HG03571 (cell line): ENCODE data around the gene BFSP2.

Experiments
- ATAC-seq: cut with Tn5 transposase; IDR thresholded peaks from one replicate; pipeline ENCODE4 v1.9.1; 2021; ENCODE audit not compliant: unreplicated experiment

The BFSP2 gene

GRCh38 chr3:133383175-133383574, 16.7 kb upstream of the BFSP2 start:
- no peak for ATAC-seq

GRCh38 chr3:133383741-133384140, 16.1 kb upstream of the BFSP2 start:
- no peak for ATAC-seq

GRCh38 chr3:133384331-133385027, 15.4 kb upstream of the BFSP2 start:
- ATAC-seq: no peak

- no peak for ATAC-seq
Observed at GRCh38 chr3:133386876-133387275, 13.0 kb upstream of the BFSP2 start.

- ATAC-seq: no peak
Observed at GRCh38 chr3:133387341-133387740, 12.5 kb upstream of the BFSP2 start.

GRCh38 chr3:133388696-133389395, 11.0 kb upstream of the BFSP2 start:
- ATAC-seq: no peak

- no peak for ATAC-seq
Observed at GRCh38 chr3:133390715-133391114, 9.1 kb upstream of the BFSP2 start.

GRCh38 chr3:133393204-133393603, 6.7 kb upstream of the BFSP2 start:
- ATAC-seq: no peak

- no peak for ATAC-seq
Observed at GRCh38 chr3:133393691-133394474, 6.0 kb upstream of the BFSP2 start.

- no peak for ATAC-seq
Observed at GRCh38 chr3:133394561-133395311, 5.1 kb upstream of the BFSP2 start.

- ATAC-seq: no peak
Observed at GRCh38 chr3:133396906-133397305, 3.0 kb upstream of the BFSP2 start.

GRCh38 chr3:133401374-133402135, 1.7 kb downstream of the BFSP2 start:
- ATAC-seq: no peak

GRCh38 chr3:133404920-133405319, 5.1 kb downstream of the BFSP2 start:
- no peak for ATAC-seq

- ATAC-seq: no peak
Observed at GRCh38 chr3:133408366-133408765, 8.5 kb downstream of the BFSP2 start.

- ATAC-seq: no peak
Observed at GRCh38 chr3:133408961-133409360, 9.1 kb downstream of the BFSP2 start.

GRCh38 chr3:133410191-133410892, 10.5 kb downstream of the BFSP2 start:
- ATAC-seq: no peak

GRCh38 chr3:133412183-133413132, 12.6 kb downstream of the BFSP2 start:
- ATAC-seq: no peak

GRCh38 chr3:133413161-133414020, 13.5 kb downstream of the BFSP2 start:
- ATAC-seq: no peak
